Activated gamma-delta T cell treated with anti-CD3 and anti-CD28 coated beads, Interleukin-2, amount 50 U/mL, for 16 hours (primary cell): ENCODE measurements around the gene SF1.

Experiments
- DNase-seq: peaks from one replicate; pipeline ENCODE4 v3.0.0-alpha.2; 2020; ENCODE audit warnings: low read depth

Gene SF1

GRCh38 chr11:64801158-64801464, 22.8 kb upstream of the SF1 start:
- no peak for DNase-seq

- no peak for DNase-seq
Measured at GRCh38 chr11:64800303-64801157, 22.2 kb upstream of the SF1 start.

GRCh38 chr11:64799623-64800302, 21.4 kb upstream of the SF1 start:
- no peak for DNase-seq

GRCh38 chr11:64799256-64799622, 20.9 kb upstream of the SF1 start:
- DNase-seq = no peak

GRCh38 chr11:64796757-64797541, 18.6 kb upstream of the SF1 start:
- DNase-seq = no peak

GRCh38 chr11:64796047-64796756, 17.9 kb upstream of the SF1 start:
- DNase-seq = no peak

GRCh38 chr11:64794526-64794925, 16.2 kb upstream of the SF1 start:
- DNase-seq = no peak

- no peak for DNase-seq
Measured at GRCh38 chr11:64793271-64794160, 15.2 kb upstream of the SF1 start.

- no peak for DNase-seq
Measured at GRCh38 chr11:64792482-64792881, 14.1 kb upstream of the SF1 start.

- no peak for DNase-seq
Measured at GRCh38 chr11:64791781-64792291, 13.5 kb upstream of the SF1 start.

GRCh38 chr11:64790205-64791095, 12.1 kb upstream of the SF1 start:
- DNase-seq = no peak

GRCh38 chr11:64789331-64790204, 11.2 kb upstream of the SF1 start:
- DNase-seq = no peak

GRCh38 chr11:64788321-64789215, 10.2 kb upstream of the SF1 start:
- no peak for DNase-seq

- DNase-seq = no peak
Measured at GRCh38 chr11:64787526-64788320, 9.4 kb upstream of the SF1 start.

- no peak for DNase-seq
Measured at GRCh38 chr11:64786308-64786707, 8.0 kb upstream of the SF1 start.

- no peak for DNase-seq
Measured at GRCh38 chr11:64784813-64785581, 6.7 kb upstream of the SF1 start.

GRCh38 chr11:64778223-64778472, 194 bp downstream of the SF1 start:
- DNase-seq = no peak
